Measurements from ENCODE around the gene ANKRD13D. TPM values are rescaled to one million over a fixed set of nuclear protein-coding genes. Genes with fewer than 3 reads are reported as not detected.

Gene ANKRD13D
- total RNA-seq, 1 donor from 2014 or later = 54.7 TPM

GRCh38 chr11:67269401-67270255 lies 19.5 kb upstream of the ANKRD13D start:
- peak overlapping the region; percentile 72 to 85 for H3K27ac ChIP-seq
- H3K4me3 ChIP-seq = peak overlapping the region; percentile 20 to 99
- H3K9me3 ChIP-seq = no peaks in the 10 kb centered on the region
- H3K27me3 ChIP-seq = no peaks in the 10 kb centered on the region
- no peaks in the 10 kb centered on the region for H3K36me3 ChIP-seq
- intact Hi-C loops (cut with DNase I) = loop anchor here (5.0 kb wide), 1 partner anchor 238 kb away; the partner anchor contains the start of genes CDK2AP2 and PITPNM1
- DNase-seq (ENCODE audit: low spot score in 2 of 2) = peak in 1 of 2 donors; percentile 7
- TF ChIP-seq, protein P1, sequence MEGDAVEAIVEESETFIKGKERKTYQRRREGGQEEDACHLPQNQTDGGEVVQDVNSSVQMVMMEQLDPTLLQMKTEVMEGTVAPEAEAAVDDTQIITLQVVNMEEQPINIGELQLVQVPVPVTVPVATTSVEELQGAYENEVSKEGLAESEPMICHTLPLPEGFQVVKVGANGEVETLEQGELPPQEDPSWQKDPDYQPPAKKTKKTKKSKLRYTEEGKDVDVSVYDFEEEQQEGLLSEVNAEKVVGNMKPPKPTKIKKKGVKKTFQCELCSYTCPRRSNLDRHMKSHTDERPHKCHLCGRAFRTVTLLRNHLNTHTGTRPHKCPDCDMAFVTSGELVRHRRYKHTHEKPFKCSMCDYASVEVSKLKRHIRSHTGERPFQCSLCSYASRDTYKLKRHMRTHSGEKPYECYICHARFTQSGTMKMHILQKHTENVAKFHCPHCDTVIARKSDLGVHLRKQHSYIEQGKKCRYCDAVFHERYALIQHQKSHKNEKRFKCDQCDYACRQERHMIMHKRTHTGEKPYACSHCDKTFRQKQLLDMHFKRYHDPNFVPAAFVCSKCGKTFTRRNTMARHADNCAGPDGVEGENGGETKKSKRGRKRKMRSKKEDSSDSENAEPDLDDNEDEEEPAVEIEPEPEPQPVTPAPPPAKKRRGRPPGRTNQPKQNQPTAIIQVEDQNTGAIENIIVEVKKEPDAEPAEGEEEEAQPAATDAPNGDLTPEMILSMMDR (IDR thresholded peaks at IDR 0.05) = no peak
- H3K4me1 ChIP-seq = peaks cover 63 to 65% of the 10 kb centered on the region in 2 donors

- Histone ChIP-seq H3K4me3 (peak overlapping the region; percentile 13 to 99), H3K27ac (peak overlapping the region; percentile 72 to 85), H3K36me3 (no peaks in the 10 kb centered on the region), H3K9me3 (no peaks in the 10 kb centered on the region), H3K4me1 (peaks cover 70 to 71% of the 10 kb centered on the region in 2 donors), H3K27me3 (no peaks in the 10 kb centered on the region)
- peak in 1 of 2 donors; percentile 53 for DNase-seq (ENCODE audit: low spot score in 2 of 2)
- TF ChIP-seq, protein P1 (IDR thresholded peaks at IDR 0.05) = no peak
- intact Hi-C loops (cut with DNase I) = no loop called here
Observed at GRCh38 chr11:67270256-67271204, 18.6 kb upstream of the ANKRD13D start.

- peak overlapping the region in 1 of 2 donors; percentile 99 for H3K4me3 ChIP-seq
- peak in 1 of 2 donors; percentile 18 for DNase-seq (ENCODE audit: low spot score in 2 of 2)
- H3K27me3 ChIP-seq = no peaks in the 10 kb centered on the region
- peaks cover 68 to 76% of the 10 kb centered on the region in 2 donors for H3K4me1 ChIP-seq
- H3K9me3 ChIP-seq = no peaks in the 10 kb centered on the region
- TF ChIP-seq, protein P1 (IDR thresholded peaks at IDR 0.05) = no peak
- H3K27ac ChIP-seq = peak overlapping the region in 1 of 2 donors; percentile 72
- no peaks in the 10 kb centered on the region for H3K36me3 ChIP-seq
- intact Hi-C loops (cut with DNase I) = no loop called here
Observed at GRCh38 chr11:67271205-67271540, 17.9 kb upstream of the ANKRD13D start.

DNA sequence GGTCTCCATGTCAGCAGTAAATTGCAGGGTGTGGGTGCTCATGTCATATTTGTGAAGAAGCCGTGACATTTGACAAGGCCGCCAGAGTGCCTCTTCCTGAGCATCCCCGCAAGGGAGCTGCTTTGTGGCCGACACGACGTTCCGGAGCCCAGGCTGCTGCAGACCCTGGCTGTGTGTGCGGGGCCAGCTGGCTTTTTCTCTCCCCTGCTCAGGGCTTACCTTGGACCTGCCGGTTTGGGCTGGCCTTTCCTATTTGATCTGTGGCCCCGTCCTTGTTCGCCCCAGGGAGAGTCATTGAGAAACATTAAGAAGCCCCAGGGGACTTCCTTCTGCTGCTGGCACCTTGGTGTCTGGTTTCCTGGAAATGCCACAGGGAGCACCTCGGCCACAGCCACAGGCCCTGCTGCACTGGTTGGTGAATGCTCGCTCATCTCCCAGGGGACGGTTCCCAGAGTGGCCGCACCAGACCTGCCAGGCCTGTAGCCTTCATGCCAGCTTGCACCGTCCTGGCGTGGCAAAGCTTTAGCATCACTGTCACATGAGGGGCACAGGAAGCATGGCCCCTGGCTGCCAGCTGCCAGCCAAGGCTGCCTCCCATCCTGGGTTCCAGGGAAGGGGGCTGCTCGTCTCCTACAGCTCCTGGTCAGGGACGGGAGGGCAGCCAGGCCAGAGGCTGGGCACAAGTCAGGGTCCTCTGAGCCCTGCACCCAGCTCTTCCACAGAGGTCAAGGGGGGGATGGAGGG lies 17.4 kb upstream of the ANKRD13D start:
- Histone ChIP-seq H3K9me3 (no peaks in the 10 kb centered on the region), H3K27ac (peak overlapping the region; percentile 72 to 80), H3K4me1 (peaks cover 72 to 79% of the 10 kb centered on the region in 2 donors), H3K27me3 (no peaks in the 10 kb centered on the region), H3K4me3 (peak overlapping the region in 1 of 2 donors; percentile 99), H3K36me3 (no peaks in the 10 kb centered on the region)
- intact Hi-C loops (cut with DNase I) = no loop called here
- TF ChIP-seq, protein P1 (IDR thresholded peaks at IDR 0.05) = no peak
- DNase-seq (ENCODE audit: low spot score in 2 of 2) = peak; percentile 26 to 75

All from ascending aorta (tissue), 2 donors.